Trophoblast cell (in vitro differentiated cells and primary cell): ENCODE data around the gene ACTL8.
"Not testable (repeated sequence)": the region's sequence is repeated elsewhere in the genome, so short reads cannot be mapped to it uniquely, and the experiment has no call there.

Experiments
- DNase-seq, 2 donors: peaks; one replicate each; pipeline ENCODE4 v3.0.0-alpha.2; 2016
- H2AFZ ChIP-seq: 2 replicates; pipeline ENCODE4 v1.6.1; 2013; ENCODE audit warnings: low read length, moderate library complexity, mild to moderate bottlenecking; ENCODE audit not compliant: insufficient read depth, poor library complexity
- H2AK5ac ChIP-seq: 2 replicates; pipeline ENCODE4 v1.6.1; 2013; ENCODE audit warnings: mild to moderate bottlenecking, low read length
- H2BK120ac ChIP-seq: 2 replicates; pipeline ENCODE4 v1.6.1; 2013; ENCODE audit warnings: low read length, mild to moderate bottlenecking, moderate library complexity; ENCODE audit not compliant: insufficient read depth, poor library complexity
- H2BK12ac ChIP-seq: 2 replicates; pipeline ENCODE4 v1.6.1; 2013; ENCODE audit warnings: mild to moderate bottlenecking, low read length, moderate library complexity
- H2BK5ac ChIP-seq: 2 replicates; pipeline ENCODE4 v1.6.1; 2013; ENCODE audit warnings: low read length, low read depth, moderate library complexity, mild to moderate bottlenecking; ENCODE audit not compliant: poor library complexity
- H3K14ac ChIP-seq: 2 replicates; pipeline ENCODE4 v1.6.1; 2013; ENCODE audit warnings: mild to moderate bottlenecking, low read length
- H3K18ac ChIP-seq: 2 replicates; pipeline ENCODE4 v1.6.1; 2013; ENCODE audit warnings: mild to moderate bottlenecking, low read length
- H3K23ac ChIP-seq: 2 replicates; pipeline ENCODE4 v1.6.1; 2013; ENCODE audit warnings: low read length
- H3K27ac ChIP-seq: 2 replicates; pipeline ENCODE4 v1.5.1; 2013; ENCODE audit warnings: low read depth, mild to moderate bottlenecking, inconsistent platforms, low read length, moderate library complexity
- H3K27me3 ChIP-seq: 2 replicates; pipeline ENCODE4 v1.6.1; 2013; ENCODE audit warnings: inconsistent platforms, mild to moderate bottlenecking, low read length, moderate library complexity; ENCODE audit not compliant: insufficient read depth
- H3K36me3 ChIP-seq, 2 experiments: 1 replicate in 1 of 2; 2 replicates in 1 of 2; pipeline ENCODE4 v1.6.1; 2013; ENCODE audit warnings: low read length in 2 of 2, mild to moderate bottlenecking in 2 of 2, moderate library complexity in 1 of 2; ENCODE audit not compliant: insufficient read depth in 2 of 2, control insufficient read depth in 1 of 2
- H3K4ac ChIP-seq: 2 replicates; pipeline ENCODE4 v1.6.1; 2013; ENCODE audit warnings: low read depth, mild to moderate bottlenecking, low read length, moderate library complexity
- H3K4me1 ChIP-seq, 2 experiments: 1 replicate in 1 of 2; 2 replicates in 1 of 2; pipeline ENCODE4 v1.6.1; 2013; ENCODE audit warnings: low read length in 2 of 2, mild to moderate bottlenecking in 2 of 2, moderate library complexity in 1 of 2; ENCODE audit not compliant: insufficient read depth in 2 of 2, control insufficient read depth in 1 of 2
- H3K4me2 ChIP-seq: 2 replicates; pipeline ENCODE4 v1.6.1; 2013; ENCODE audit warnings: inconsistent platforms, mild to moderate bottlenecking, low read length, moderate library complexity
- H3K4me3 ChIP-seq: 2 replicates; pipeline ENCODE4 v1.5.1; 2013; ENCODE audit warnings: mild to moderate bottlenecking, low read depth, low read length, inconsistent platforms
- H3K79me1 ChIP-seq: one replicate; pipeline ENCODE4 v1.6.1; 2013; ENCODE audit warnings: low read length
- H3K79me2 ChIP-seq: 2 replicates; pipeline ENCODE4 v1.6.1; 2013; ENCODE audit warnings: low read length, mild to moderate bottlenecking; ENCODE audit not compliant: control insufficient read depth, insufficient read depth, poor library complexity
- H3K9ac ChIP-seq: 2 replicates; pipeline ENCODE4 v1.6.1; 2013; ENCODE audit warnings: mild to moderate bottlenecking, low read length
- H3K9me3 ChIP-seq: 2 replicates; pipeline ENCODE4 v1.6.1; 2013; ENCODE audit warnings: low read depth, mild to moderate bottlenecking, control low read depth, inconsistent platforms, low read length; ENCODE audit not compliant: insufficient read depth
- H4K12ac ChIP-seq: 2 replicates; pipeline ENCODE4 v1.6.1; 2013; ENCODE audit warnings: low read depth, mild to moderate bottlenecking, low read length, moderate library complexity
- H4K8ac ChIP-seq: 2 replicates; pipeline ENCODE4 v1.6.1; 2013; ENCODE audit warnings: low read depth, mild to moderate bottlenecking, low read length, moderate library complexity
- H4K91ac ChIP-seq: one replicate; pipeline ENCODE4 v1.6.1; 2013; ENCODE audit warnings: low read depth, mild to moderate bottlenecking, low read length, moderate library complexity
- WGBS: extraction: QIAGEN DNeasy Blood & Tissue Kit; methylation state at CpG from one replicate; pipeline ENCODE4 v1.1.7; 2013; ENCODE audit warnings: missing lambda C conversion rate; ENCODE audit not compliant: insufficient read length, insufficient coverage; ENCODE audit errors: extremely low coverage; 5-methylcytosine and 5-hydroxymethylcytosine counted together

The ACTL8 gene

DNA sequence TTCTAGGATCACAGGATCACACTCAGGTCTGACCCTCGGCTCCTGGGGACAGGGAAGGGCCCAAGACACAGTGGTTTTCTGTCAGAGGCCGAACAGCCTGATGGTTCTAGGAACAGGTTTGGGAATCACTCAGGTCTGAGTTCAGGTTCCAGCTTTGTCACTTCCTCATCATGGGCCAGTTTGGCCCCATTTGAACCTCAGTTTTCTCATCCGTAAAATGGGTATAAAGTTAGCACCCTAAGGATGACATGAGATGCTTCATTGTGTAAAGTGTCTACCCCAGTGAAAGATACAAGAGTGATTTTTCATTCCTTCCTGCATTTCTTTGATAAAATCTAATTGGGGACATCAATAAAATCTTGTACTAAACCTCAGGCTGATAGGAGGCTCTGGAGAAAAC lies 11.2 kb upstream of the ACTL8 start:
- no peak overlapping the region for H3K4ac ChIP-seq
- no peaks in the 10 kb centered on the region for H3K36me3 ChIP-seq
- no peak overlapping the region for H2BK120ac ChIP-seq
- no peak overlapping the region for H3K4me3 ChIP-seq
- no peak overlapping the region for H4K12ac ChIP-seq
- H3K9me3 ChIP-seq = no peaks in the 10 kb centered on the region
- H3K4me1 ChIP-seq = no peaks in the 10 kb centered on the region
- H3K79me1 ChIP-seq = no peaks in the 10 kb centered on the region
- no peak overlapping the region for H3K9ac ChIP-seq
- no peaks in the 10 kb centered on the region for H3K27me3 ChIP-seq
- H3K27ac ChIP-seq = no peak overlapping the region
- H2BK5ac ChIP-seq = no peak overlapping the region
- H4K91ac ChIP-seq = no peak overlapping the region
- no peak overlapping the region for H2BK12ac ChIP-seq
- no peak overlapping the region for H3K4me2 ChIP-seq
- H2AK5ac ChIP-seq = no peak overlapping the region
- no peaks in the 10 kb centered on the region for H3K79me2 ChIP-seq
- no peak overlapping the region for H4K8ac ChIP-seq
- no peak overlapping the region for H3K14ac ChIP-seq
- H3K23ac ChIP-seq = no peak overlapping the region
- no peak for DNase-seq
- no peak overlapping the region for H3K18ac ChIP-seq
- no CpG with 5 or more reads among the region's 3 CpGs for WGBS
- H2AFZ ChIP-seq = no peak overlapping the region

DNA sequence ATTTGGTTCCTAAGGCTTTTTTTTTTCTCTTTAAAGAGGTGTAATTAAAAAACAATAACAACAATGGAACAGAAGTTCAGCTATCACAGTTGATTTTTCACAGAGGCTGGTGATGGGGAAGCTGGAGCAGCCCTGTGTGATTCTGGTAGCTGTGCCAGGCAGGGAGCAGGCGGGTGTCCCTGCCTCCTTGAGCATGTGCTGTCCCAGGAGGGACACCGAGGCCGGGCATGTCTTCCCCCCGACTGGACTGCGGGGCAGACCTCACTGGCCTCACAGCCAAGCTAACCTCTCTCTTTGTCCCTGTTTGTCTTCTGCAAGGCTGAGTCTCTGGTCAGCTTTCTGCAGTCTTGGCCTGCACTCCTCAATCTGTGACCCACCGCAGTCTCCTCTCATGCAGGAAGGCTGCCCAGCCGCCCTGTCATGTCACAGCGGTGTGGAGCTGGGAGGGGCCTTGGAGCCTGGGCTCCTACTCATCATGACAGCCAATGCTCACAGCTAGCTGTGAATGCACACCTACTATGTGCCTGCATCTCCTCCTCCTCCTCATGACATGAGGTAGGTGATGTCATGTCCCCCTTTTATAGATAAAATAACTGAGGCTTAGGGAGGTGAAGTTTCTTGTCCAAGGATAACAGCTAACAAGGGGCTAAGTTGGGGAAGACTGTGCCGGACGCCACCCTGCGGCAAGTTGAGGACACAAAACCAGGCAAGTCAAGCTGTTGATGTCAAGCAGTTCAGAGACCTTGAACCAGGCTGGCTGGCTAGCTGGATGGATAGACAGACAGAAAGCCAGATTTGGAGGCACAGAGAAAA lies 10.3 kb upstream of the ACTL8 start:
- no peak overlapping the region for H3K4me3 ChIP-seq
- H2BK12ac ChIP-seq = no peak overlapping the region
- H3K79me2 ChIP-seq = no peaks in the 10 kb centered on the region
- no peak overlapping the region for H2BK5ac ChIP-seq
- H3K79me1 ChIP-seq = no peaks in the 10 kb centered on the region
- no peak overlapping the region for H2AK5ac ChIP-seq
- H3K14ac ChIP-seq = no peak overlapping the region
- no peaks in the 10 kb centered on the region for H3K4me1 ChIP-seq
- no CpG with 5 or more reads among the region's 11 CpGs for WGBS
- no peak overlapping the region for H3K27ac ChIP-seq
- H4K12ac ChIP-seq = no peak overlapping the region
- no peak overlapping the region for H3K4ac ChIP-seq
- H3K23ac ChIP-seq = no peak overlapping the region
- H4K91ac ChIP-seq = no peak overlapping the region
- no peak overlapping the region for H3K4me2 ChIP-seq
- no peak overlapping the region for H3K9ac ChIP-seq
- no peaks in the 10 kb centered on the region for H3K9me3 ChIP-seq
- H2BK120ac ChIP-seq = no peak overlapping the region
- H3K27me3 ChIP-seq = no peaks in the 10 kb centered on the region
- no peak overlapping the region for H4K8ac ChIP-seq
- DNase-seq = no peak
- H3K36me3 ChIP-seq = no peaks in the 10 kb centered on the region
- no peak overlapping the region for H2AFZ ChIP-seq
- no peak overlapping the region for H3K18ac ChIP-seq

DNA sequence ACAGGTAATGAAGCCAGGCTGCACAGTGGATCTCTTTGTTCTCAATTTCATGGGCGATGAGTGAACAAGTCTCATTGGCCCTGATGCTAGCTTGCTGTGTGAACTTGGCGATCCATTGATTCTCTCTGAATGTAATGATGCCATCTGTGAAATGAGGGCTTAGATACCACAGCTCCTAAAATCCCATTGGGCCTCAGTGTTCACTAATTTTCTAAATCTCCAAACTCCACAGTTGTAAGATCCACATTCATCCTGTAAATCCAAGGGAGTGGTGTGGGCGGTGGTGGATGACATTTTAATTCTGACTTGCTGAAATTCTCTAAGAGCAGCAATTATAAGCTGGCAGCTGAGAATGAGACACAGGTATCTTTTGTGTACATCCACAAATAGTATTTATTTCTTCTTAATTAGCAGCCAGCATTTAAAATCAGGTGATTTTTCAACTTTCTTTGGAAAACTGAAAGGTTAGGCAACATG lies 9.6 kb upstream of the ACTL8 start:
- no peaks in the 10 kb centered on the region for H3K27me3 ChIP-seq
- WGBS = no CpG with 5 or more reads among the region's 3 CpGs
- H3K79me1 ChIP-seq = no peaks in the 10 kb centered on the region
- no peak overlapping the region for H3K27ac ChIP-seq
- H2AK5ac ChIP-seq = no peak overlapping the region
- H2BK12ac ChIP-seq = no peak overlapping the region
- H3K4me1 ChIP-seq = no peaks in the 10 kb centered on the region
- H3K4ac ChIP-seq = no peak overlapping the region
- no peak overlapping the region for H3K18ac ChIP-seq
- H3K14ac ChIP-seq = no peak overlapping the region
- H2AFZ ChIP-seq = no peak overlapping the region
- no peak overlapping the region for H3K9ac ChIP-seq
- H4K12ac ChIP-seq = no peak overlapping the region
- no peaks in the 10 kb centered on the region for H3K9me3 ChIP-seq
- H2BK5ac ChIP-seq = no peak overlapping the region
- no peak overlapping the region for H3K4me2 ChIP-seq
- H4K91ac ChIP-seq = no peak overlapping the region
- H3K36me3 ChIP-seq = no peaks in the 10 kb centered on the region
- H3K4me3 ChIP-seq = no peak overlapping the region
- DNase-seq = no peak
- H4K8ac ChIP-seq = no peak overlapping the region
- H2BK120ac ChIP-seq = no peak overlapping the region
- no peaks in the 10 kb centered on the region for H3K79me2 ChIP-seq
- H3K23ac ChIP-seq = no peak overlapping the region

DNA sequence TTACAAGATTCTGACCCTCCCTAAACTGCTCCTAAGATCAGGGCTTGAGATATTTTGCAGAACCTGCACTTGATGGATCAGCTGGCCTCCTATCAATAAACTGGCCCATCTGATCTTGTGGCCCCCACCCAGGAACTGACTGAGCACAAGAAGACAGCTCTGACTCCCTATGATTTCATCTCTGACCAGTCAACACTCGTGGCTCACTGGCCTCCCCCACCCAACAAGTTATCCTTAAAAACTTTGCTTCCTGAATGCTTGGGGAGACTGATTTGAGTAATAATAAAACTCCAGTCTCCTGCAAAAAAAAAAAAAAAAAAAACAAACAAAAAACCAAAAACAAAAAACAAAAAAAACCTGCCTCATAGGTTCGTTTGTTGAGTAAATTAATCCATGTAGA lies 8.9 kb upstream of the ACTL8 start:
- not testable (repeated sequence) for H4K91ac ChIP-seq, H3K36me3 ChIP-seq, H2AK5ac ChIP-seq, H4K12ac ChIP-seq, H3K27me3 ChIP-seq, H3K4ac ChIP-seq, H3K23ac ChIP-seq, H3K79me1 ChIP-seq, H3K9ac ChIP-seq, H2AFZ ChIP-seq, H3K27ac ChIP-seq, H3K4me1 ChIP-seq, H4K8ac ChIP-seq, H2BK12ac ChIP-seq, DNase-seq, H3K79me2 ChIP-seq, H3K14ac ChIP-seq, H3K4me3 ChIP-seq, H3K9me3 ChIP-seq, H2BK120ac ChIP-seq, H3K18ac ChIP-seq, H2BK5ac ChIP-seq, H3K4me2 ChIP-seq
- WGBS = no CpG with 5 or more reads among the region's 2 CpGs
